Prostate gland (tissue), 2 donors: ENCODE data around the gene KRT80. TPM values are rescaled to one million over a fixed set of nuclear protein-coding genes. Genes with fewer than 3 reads are reported as not detected.

Experiments used
- DNase-seq: peaks from one replicate; pipeline ENCODE4 v3.0.0-alpha.2; 2019; ENCODE audit warnings: low spot score
- H3K27ac ChIP-seq, 2 donors: fragments of 200-600 bp; sonication (generic); 2 replicates each; pipeline ENCODE4 v1.5.1; 2017 to 2019
- H3K27me3 ChIP-seq: fragments of 200-600 bp; sonication (generic); replicated peaks from 2 replicates; pipeline ENCODE4 v1.5.1; 2019; ENCODE audit not compliant: insufficient read depth
- H3K36me3 ChIP-seq, 2 donors: fragments of 200-600 bp; sonication (generic); 1 replicate in 1 of 2; 2 replicates in 1 of 2; pipeline versions ENCODE4 v1.5.1 to v1.8.1; 2017 to 2019
- H3K4me1 ChIP-seq: fragments of 200-600 bp; sonication (generic); replicated peaks from 2 replicates; pipeline ENCODE4 v1.5.1; 2019
- H3K4me3 ChIP-seq, 2 donors: fragments of 200-600 bp; sonication (generic); 2 replicates each; pipeline ENCODE4 v1.5.1; 2017 to 2019
- H3K9me3 ChIP-seq: fragments of 200-600 bp; sonication (generic); 2 replicates; pipeline ENCODE4 v1.5.1; 2017
- CTCF ChIP-seq, 4 experiments: fragments of 200-600 bp in 2 of 4; fragments of 450-650 bp in 2 of 4; sonication (generic) in 2 of 4; IDR thresholded peaks; 1 replicate in 3 of 4; 2 replicates in 1 of 4; pipeline ENCODE4 v1.5.1; 2016 to 2019; ENCODE audit warnings: antibody characterized with exemption in 4 of 4, mild to moderate bottlenecking in 2 of 4, moderate library complexity in 2 of 4
- POLR2A ChIP-seq: fragments of 450-650 bp; IDR thresholded peaks from one replicate; pipeline ENCODE4 v1.6.1; 2016; ENCODE audit warnings: antibody characterized with exemption, mild to moderate bottlenecking
- POLR2AphosphoS5 ChIP-seq: sonication (generic); formaldehyde crosslinking; IDR thresholded peaks from one replicate; pipeline ENCODE4 v1.6.1; 2017; ENCODE audit warnings: antibody characterized with exemption
- WGBS: methylation state at CpG from one replicate; pipeline ENCODE4 v1.1.5; 2018; 5-methylcytosine and 5-hydroxymethylcytosine counted together
- intact Hi-C: fragments of 100-400 bp; cut with DNase I; formaldehyde crosslinking; loops from one replicate; pipeline ENCODE4 v1.14.2; 2022
- total RNA-seq, 2 donors: library from RNA; depleted of rRNA; stranded (reverse); fragments of >200 nt; gene quantifications; one replicate each; pipeline ENCODE4 v1.1.0, GENCODE V29; 2016

The KRT80 gene
- total RNA-seq, 2 donors from 2014 or later: 1.9 to 3.7 TPM

GRCh38 chr12:52206304-52207040 is 14.7 kb upstream of the KRT80 start:
- H3K9me3 ChIP-seq: no peaks in the 10 kb centered on the region
- no peaks in the 10 kb centered on the region for H3K36me3 ChIP-seq
- H3K27ac ChIP-seq: no peak overlapping the region
- no peak for DNase-seq
- H3K4me1 ChIP-seq: no peaks in the 10 kb centered on the region
- WGBS: 95% methylated on average over 9 of the region's 9 CpGs
- H3K27me3 ChIP-seq: no peaks in the 10 kb centered on the region
- intact Hi-C loops: no loop called here
- no peak overlapping the region for H3K4me3 ChIP-seq
- no peak for TF ChIP-seq CTCF (IDR thresholded peaks at IDR 0.05)
- TF ChIP-seq POLR2A: no peak
- no peak for TF ChIP-seq POLR2AphosphoS5

DNA sequence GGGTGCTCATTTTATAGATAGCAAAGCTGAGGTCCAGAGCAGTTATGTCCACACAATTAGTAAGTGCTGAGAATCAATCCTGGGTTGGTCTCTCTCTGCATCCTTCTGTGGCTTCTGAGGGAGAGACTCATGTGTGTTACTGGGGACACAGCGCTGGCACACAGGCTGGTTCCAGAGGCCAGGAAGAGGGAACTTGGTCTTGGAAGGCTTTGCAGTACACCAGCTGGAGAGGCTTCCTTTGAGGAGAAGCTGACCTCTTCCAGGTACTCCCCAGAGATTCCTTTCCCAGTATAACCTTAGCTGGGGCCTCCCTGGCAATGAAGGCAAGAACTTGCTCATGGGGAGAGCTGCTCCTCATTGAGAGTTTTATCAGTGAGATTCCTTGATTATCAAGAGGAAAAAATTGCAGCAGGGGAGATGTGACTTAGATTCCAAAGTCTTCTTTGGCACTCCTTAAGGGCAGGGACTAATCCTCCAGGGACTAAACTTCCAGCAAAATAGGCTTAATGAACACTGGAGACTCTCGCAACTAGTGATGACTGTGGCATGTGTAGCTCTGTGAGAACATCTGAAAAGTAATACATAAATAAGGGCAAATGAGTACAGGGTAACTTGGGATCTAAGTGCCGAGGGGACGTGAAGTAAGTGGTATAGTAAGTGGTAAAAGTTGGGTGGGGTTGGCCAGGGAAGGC is 13.9 kb upstream of the KRT80 start:
- Histone ChIP-seq H3K36me3 (no peaks in the 10 kb centered on the region), H3K9me3 (no peaks in the 10 kb centered on the region), H3K27ac (no peak overlapping the region), H3K4me1 (no peaks in the 10 kb centered on the region), H3K27me3 (no peaks in the 10 kb centered on the region), H3K4me3 (no peak overlapping the region)
- no peak for DNase-seq
- intact Hi-C loops: no loop called here
- WGBS: 90% methylated on average over 4 of the region's 4 CpGs
- TF ChIP-seq POLR2A (no peak), CTCF (IDR thresholded peaks at IDR 0.05) (no peak), POLR2AphosphoS5 (no peak)

GRCh38 chr12:52204931-52205505 is 13.2 kb upstream of the KRT80 start:
- no peaks in the 10 kb centered on the region for H3K27me3 ChIP-seq
- intact Hi-C loops: no loop called here
- no peaks in the 10 kb centered on the region for H3K4me1 ChIP-seq
- H3K36me3 ChIP-seq: no peaks in the 10 kb centered on the region
- WGBS: 88% methylated on average over 7 of the region's 7 CpGs
- no peak for DNase-seq
- no peak overlapping the region for H3K27ac ChIP-seq
- TF ChIP-seq CTCF (IDR thresholded peaks at IDR 0.05): no peak
- no peak for TF ChIP-seq POLR2A
- TF ChIP-seq POLR2AphosphoS5: no peak
- H3K4me3 ChIP-seq: no peak overlapping the region
- H3K9me3 ChIP-seq: no peaks in the 10 kb centered on the region

DNA sequence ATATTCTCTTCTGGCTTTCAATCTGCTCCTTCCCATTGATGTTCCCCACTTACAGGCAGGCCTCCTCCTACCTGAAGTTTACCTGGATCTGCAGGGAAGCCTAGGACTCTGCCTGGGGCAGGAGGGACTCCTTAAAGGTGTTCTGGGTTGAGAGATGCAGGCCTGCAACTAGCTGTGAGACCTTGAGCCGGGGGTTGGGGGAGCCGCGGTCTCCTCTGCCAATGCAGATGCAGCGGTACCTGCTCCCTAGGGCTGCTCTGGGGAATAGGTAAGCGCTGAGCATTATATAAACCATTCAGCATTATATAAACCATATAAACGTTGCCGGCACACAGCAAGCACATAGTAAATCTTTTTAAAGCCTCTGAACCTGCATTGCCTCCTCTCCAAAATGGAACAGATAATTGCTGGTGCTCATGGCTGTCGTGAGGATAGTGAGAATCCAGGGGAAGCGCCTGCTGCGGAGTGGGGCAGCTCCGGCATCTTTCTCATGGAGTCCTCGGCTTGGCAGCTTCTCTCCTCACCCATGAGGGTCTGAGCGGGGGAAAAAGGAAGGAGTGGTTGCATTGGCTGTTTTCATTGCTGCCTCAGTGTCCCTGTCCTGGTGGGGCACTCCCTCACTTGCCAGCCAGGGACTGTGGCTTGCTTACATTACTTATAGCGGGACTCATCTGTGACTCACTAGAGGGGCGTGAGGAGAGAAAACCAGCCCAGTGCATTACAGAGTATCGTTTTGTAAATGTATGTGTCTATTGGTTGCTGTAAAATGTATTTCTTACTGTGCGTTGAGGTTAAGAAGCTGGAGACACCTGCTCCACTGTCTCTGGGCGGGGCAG is 12.5 kb upstream of the KRT80 start:
- Histone ChIP-seq H3K4me1 (no peaks in the 10 kb centered on the region), H3K4me3 (no peak overlapping the region), H3K9me3 (no peaks in the 10 kb centered on the region), H3K27ac (no peak overlapping the region), H3K36me3 (no peaks in the 10 kb centered on the region), H3K27me3 (no peaks in the 10 kb centered on the region)
- no peak for TF ChIP-seq CTCF (IDR thresholded peaks at IDR 0.05)
- TF ChIP-seq POLR2A: no peak
- TF ChIP-seq POLR2AphosphoS5: no peak
- intact Hi-C loops: no loop called here
- no peak for DNase-seq
- 86% methylated on average over 18 of the region's 18 CpGs for WGBS
